ENCODE data around the gene DDX42. TPM values are rescaled to one million over a fixed set of nuclear protein-coding genes. Genes with fewer than 3 reads are reported as not detected.

The DDX42 gene
- total and polyA plus RNA-seq, 9 of the 15 experiments (the other 6 are each of a cell fraction or from before 2014, with no cell fraction given), result 16.5 to 149 (median 87.6) TPM

- TF ChIP-seq ZBTB11 (CRISPR knock-in tag; IDR thresholded peaks at IDR 0.05) (0 out of 6 replicates have a peak, but pooled peaks of 1 of the 3 experiments have one; percentile 51), MLLT1 (IDR thresholded peaks at IDR 0.05) (peak; percentile 44 to 66; a peak in 3 of 4 replicates), SMAD4 (CRISPR knock-in tag; conservative IDR thresholded peaks at IDR 0.05) (no peak), POLR2AphosphoS2 (IDR thresholded peaks at IDR 0.05; ENCODE audit: low read length) (no peak), PCBP2 (IDR thresholded peaks at IDR 0.05; ENCODE audit: low read depth, low read length, poor library complexity, severe bottlenecking) (no peak), SETDB1 (IDR thresholded peaks at IDR 0.05; ENCODE audit: low read length) (no peak), ZNF644 (tag; IDR thresholded peaks at IDR 0.05; ENCODE audit: low read depth) (no peak), GATAD2A (IDR thresholded peaks at IDR 0.05) (0 out of 2 replicates have a peak, but pooled peaks have one; percentile 19), ARID1B (IDR thresholded peaks at IDR 0.05) (peak; percentile 45), MGA (IDR thresholded peaks at IDR 0.05) (no peak), SREBF2 (CRISPR knock-in tag; IDR thresholded peaks at IDR 0.05) (no peak)
These were observed 1.4 kb downstream of the DDX42 start (continued) for GRCh38 chr17:63775420-63775819.
